Measurements from ENCODE around the gene ZNF391.

DNA sequence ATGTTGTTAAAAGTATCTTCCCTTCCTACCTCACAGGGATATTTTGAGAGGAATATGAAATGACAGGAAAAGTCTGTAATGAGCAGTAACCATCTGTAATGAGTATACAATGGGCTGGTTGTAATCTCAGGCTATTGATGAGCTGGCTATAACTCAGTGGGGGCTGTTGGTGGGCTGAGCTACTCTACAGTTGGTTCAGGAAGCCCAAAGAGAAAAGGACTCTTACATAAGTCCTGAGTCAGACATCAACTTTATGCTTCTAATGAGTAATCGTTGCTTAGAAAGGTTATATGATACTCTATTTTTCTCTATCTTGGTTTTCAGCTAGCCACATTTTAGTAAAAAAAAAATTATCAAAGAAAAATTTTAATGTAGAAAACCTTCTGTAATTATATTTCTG is 26.4 kb downstream of the ZNF391 start:
- TF ChIP-seq, protein P1, sequence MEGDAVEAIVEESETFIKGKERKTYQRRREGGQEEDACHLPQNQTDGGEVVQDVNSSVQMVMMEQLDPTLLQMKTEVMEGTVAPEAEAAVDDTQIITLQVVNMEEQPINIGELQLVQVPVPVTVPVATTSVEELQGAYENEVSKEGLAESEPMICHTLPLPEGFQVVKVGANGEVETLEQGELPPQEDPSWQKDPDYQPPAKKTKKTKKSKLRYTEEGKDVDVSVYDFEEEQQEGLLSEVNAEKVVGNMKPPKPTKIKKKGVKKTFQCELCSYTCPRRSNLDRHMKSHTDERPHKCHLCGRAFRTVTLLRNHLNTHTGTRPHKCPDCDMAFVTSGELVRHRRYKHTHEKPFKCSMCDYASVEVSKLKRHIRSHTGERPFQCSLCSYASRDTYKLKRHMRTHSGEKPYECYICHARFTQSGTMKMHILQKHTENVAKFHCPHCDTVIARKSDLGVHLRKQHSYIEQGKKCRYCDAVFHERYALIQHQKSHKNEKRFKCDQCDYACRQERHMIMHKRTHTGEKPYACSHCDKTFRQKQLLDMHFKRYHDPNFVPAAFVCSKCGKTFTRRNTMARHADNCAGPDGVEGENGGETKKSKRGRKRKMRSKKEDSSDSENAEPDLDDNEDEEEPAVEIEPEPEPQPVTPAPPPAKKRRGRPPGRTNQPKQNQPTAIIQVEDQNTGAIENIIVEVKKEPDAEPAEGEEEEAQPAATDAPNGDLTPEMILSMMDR (IDR thresholded peaks at IDR 0.05; ENCODE audit: insufficient read depth, low read depth, low read length) = no peak
- TF ChIP-seq EZH2 (IDR thresholded peaks at IDR 0.05; ENCODE audit: insufficient read depth, low read length) = no peak

Data from astrocyte (in vitro differentiated cells and primary cell).